ENCODE measurements around the gene ATN1.

The ATN1 gene

DNA sequence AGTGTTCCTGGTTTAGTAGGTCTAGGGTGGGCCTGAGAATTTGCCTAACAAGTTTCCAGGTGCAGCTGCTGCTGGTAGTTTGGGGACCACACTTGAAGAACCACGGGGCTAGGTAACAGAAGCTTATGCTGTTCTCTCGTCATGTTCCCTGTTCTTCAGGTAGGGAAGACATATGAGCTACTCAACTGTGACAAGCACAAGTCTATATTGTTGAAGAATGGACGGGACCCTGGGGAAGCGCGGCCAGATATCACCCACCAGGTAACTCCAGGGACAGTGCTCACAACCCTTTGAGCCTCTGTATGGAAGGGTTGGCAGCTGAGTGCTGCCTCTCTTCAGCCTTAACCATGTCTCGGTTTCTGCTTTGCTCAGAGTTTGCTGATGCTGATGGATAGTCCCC lies 46.4 kb downstream of the ATN1 start:
- TF ChIP-seq, protein P1, sequence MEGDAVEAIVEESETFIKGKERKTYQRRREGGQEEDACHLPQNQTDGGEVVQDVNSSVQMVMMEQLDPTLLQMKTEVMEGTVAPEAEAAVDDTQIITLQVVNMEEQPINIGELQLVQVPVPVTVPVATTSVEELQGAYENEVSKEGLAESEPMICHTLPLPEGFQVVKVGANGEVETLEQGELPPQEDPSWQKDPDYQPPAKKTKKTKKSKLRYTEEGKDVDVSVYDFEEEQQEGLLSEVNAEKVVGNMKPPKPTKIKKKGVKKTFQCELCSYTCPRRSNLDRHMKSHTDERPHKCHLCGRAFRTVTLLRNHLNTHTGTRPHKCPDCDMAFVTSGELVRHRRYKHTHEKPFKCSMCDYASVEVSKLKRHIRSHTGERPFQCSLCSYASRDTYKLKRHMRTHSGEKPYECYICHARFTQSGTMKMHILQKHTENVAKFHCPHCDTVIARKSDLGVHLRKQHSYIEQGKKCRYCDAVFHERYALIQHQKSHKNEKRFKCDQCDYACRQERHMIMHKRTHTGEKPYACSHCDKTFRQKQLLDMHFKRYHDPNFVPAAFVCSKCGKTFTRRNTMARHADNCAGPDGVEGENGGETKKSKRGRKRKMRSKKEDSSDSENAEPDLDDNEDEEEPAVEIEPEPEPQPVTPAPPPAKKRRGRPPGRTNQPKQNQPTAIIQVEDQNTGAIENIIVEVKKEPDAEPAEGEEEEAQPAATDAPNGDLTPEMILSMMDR (IDR thresholded peaks at IDR 0.05; ENCODE audit: extremely low read depth, missing control alignments): no peak
- DNase-seq (ENCODE audit: low spot score): no peak

DNA sequence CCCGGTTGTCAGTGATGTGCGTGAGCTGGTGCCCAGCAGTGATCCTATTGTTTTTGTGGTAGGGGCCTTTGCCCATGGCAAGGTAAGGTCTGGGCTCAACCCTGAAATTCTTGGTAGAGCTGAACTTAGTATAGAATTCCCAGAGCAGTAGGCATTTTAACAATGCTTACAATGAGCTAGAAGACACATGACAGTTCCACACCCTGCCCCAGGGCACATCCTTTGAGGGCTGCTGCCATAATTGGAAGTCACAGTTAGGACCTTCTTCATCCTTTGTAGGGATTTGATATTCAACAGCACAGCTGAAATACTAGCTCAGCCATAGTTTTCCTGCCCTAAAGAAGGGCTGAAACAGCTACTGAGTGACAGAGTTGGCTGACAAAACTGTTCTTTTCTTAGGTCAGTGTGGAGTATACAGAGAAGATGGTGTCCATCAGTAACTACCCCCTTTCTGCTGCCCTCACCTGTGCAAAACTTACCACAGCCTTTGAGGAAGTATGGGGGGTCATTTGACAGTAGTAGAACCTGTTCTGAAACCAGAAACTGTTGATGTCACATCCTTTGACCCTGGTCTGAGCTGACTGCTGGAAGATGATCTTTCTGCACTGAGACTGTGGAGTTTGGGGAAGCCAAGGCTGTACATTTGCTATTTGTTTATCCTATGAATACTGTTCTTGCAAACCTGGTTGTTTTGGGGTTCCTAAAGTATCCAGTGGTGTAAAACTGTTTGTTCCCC lies 47.7 kb downstream of the ATN1 start:
- no peak for DNase-seq (ENCODE audit: low spot score)
- TF ChIP-seq, protein P1 (IDR thresholded peaks at IDR 0.05; ENCODE audit: extremely low read depth, missing control alignments): no peak

DNA sequence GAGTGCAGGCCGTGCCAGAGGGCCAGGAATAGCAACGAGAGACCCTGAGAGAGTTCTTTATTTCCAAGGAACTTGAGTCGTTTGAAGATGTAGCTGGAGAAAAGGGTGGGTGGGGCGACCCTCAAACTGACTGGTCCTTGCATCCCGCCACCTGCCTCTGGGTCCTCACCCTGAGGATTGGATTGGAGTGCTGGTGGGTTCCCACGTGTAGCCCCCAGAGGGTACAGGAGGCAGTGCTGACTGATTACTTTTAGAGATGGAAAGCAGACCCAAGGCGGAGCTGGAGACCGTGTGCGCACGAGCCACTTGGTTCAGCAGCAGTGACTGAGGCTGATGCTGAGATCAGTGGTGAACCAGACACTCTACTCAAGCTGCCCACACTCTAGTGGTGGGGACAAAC lies 49.9 kb downstream of the ATN1 start:
- TF ChIP-seq, protein P1 (IDR thresholded peaks at IDR 0.05; ENCODE audit: extremely low read depth, missing control alignments): no peak
- DNase-seq (ENCODE audit: low spot score): no peak

DNA sequence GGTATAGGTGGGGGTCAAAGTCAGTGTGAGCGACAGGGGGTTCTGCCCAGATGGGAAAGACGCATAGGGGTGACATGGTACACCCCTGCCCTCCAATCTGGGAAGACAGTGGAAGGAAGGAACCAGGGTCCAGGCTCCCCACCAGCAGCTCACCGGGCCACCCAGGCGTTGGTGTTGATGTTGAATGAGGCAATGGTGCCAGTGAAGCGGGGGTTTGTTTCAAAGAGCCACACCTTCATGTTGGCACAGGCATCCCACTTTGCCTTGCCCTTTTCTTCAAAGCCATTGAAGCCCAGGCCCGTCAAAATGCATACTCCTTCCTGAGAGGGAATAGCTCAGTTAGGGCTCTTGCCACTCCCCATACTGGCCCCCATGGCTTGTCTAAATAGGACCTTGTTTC lies 50.4 kb downstream of the ATN1 start:
- TF ChIP-seq, protein P1 (IDR thresholded peaks at IDR 0.05; ENCODE audit: extremely low read depth, missing control alignments): no peak
- no peak for DNase-seq (ENCODE audit: low spot score)

DNA sequence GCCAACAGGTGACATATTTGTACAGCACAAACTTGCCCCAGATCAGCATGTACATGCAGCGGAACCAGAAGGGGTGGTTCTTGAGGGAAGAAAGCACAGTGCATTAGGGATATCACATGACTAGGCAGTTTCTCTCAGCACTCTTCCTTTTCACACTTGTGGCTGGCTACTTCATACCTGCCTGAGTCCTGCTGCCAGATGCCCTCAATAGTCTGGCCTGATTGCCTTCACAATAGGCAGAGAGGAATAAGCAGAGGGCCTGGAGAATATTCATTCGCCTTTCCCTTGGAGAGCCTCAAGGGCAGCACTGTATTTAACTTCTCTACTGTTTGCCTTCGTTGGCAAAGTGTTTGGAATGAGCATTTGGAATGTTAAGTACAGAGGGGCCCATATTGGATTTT lies 50.9 kb downstream of the ATN1 start:
- TF ChIP-seq, protein P1 (IDR thresholded peaks at IDR 0.05; ENCODE audit: extremely low read depth, missing control alignments): no peak
- DNase-seq (ENCODE audit: low spot score): no peak

DNA sequence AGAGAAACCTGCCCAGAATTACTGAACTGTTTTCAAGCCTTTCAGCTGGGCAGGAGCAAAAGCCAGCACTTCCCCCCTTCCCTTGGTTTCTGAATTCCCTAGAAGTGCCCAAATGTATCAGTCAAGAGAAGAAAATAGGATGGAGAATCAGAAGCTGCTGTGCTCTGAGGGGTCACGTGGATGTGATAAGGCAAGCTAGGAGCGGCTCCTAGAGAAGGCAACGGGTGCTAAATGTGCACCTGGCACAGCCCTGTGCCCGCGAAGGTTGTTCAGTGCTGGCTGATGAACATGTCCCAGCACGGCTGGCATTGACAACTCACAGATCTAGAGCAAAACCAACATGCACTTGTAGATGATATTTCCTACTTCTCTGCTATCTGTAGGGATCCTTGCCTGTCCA lies 51.3 kb downstream of the ATN1 start:
- no peak for DNase-seq (ENCODE audit: low spot score)
- TF ChIP-seq, protein P1 (IDR thresholded peaks at IDR 0.05; ENCODE audit: extremely low read depth, missing control alignments): no peak

DNA sequence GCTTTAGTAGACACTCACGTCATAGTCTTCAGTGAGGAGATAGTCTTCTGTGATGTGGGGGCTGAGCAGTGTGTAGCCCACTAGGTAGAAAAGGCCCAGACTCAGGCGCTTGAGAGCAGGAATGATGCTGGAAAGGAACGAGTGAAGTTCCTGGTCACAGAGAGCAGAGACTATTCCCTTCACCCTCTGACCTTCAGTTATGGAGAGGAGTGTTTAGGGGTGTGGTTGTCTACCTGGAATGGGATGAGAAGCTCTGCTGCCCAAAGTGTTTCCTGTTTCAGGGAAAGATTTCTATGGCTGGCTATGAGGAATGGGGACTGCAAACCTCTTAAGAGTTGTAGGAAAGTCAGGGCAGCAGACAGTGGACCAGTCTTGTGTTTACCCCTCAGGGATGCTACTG lies 51.7 kb downstream of the ATN1 start:
- TF ChIP-seq, protein P1 (IDR thresholded peaks at IDR 0.05; ENCODE audit: extremely low read depth, missing control alignments): no peak
- no peak for DNase-seq (ENCODE audit: low spot score)
